Endodermal cell (in vitro differentiated cells): Measurements from ENCODE around the gene TMEM130. TPM values are rescaled to one million over a fixed set of nuclear protein-coding genes. Genes with fewer than 3 reads are reported as not detected.

Experiments used
- DNase-seq: peaks from one replicate; pipeline ENCODE4 v3.0.0-alpha.2; 2017
- H3K27ac ChIP-seq: 2 replicates; pipeline ENCODE4 v1.5.1; 2013; ENCODE audit warnings: mild to moderate bottlenecking, low read depth, low read length, moderate library complexity
- H3K27me3 ChIP-seq: 2 replicates; pipeline ENCODE4 v1.6.1; 2013; ENCODE audit warnings: mild to moderate bottlenecking, low read length, moderate library complexity; ENCODE audit not compliant: insufficient read depth, control insufficient read depth, poor library complexity, severe bottlenecking
- H3K36me3 ChIP-seq: 2 replicates; pipeline ENCODE4 v1.7.0; 2013; ENCODE audit warnings: mild to moderate bottlenecking, low read length, moderate library complexity; ENCODE audit not compliant: control insufficient read depth, insufficient read depth
- H3K4me1 ChIP-seq: one replicate; pipeline ENCODE4 v1.7.0; 2013; ENCODE audit warnings: low read length; ENCODE audit not compliant: control insufficient read depth, insufficient read depth
- H3K4me3 ChIP-seq: 2 replicates; pipeline ENCODE4 v1.5.1; 2013; ENCODE audit warnings: mild to moderate bottlenecking, low read length, moderate library complexity
- H3K9ac ChIP-seq: 2 replicates; pipeline ENCODE4 v1.6.1; 2013; ENCODE audit warnings: mild to moderate bottlenecking, low read length, moderate library complexity; ENCODE audit not compliant: poor library complexity, severe bottlenecking; ENCODE audit errors: extremely low read depth
- H3K9me3 ChIP-seq: 2 replicates; pipeline ENCODE4 v1.6.1; 2013; ENCODE audit warnings: mild to moderate bottlenecking, low read length, moderate library complexity; ENCODE audit not compliant: control insufficient read depth
- H3K27ac Mint-ChIP-seq: 2 replicates; pipeline ENCODE4 v1.8.0; 2020; ENCODE audit warnings: mixed read lengths
- H3K27me3 Mint-ChIP-seq: 2 replicates; pipeline ENCODE4 v1.8.0; 2021; ENCODE audit warnings: mild to moderate bottlenecking, mixed read lengths; ENCODE audit not compliant: insufficient read depth
- H3K36me3 Mint-ChIP-seq: 2 replicates; pipeline ENCODE4 v1.8.0; 2020; ENCODE audit warnings: low read depth, mixed read lengths
- H3K4me1 Mint-ChIP-seq: 2 replicates; pipeline ENCODE4 v1.8.0; 2020; ENCODE audit warnings: mixed read lengths
- H3K4me3 Mint-ChIP-seq: 2 replicates; pipeline ENCODE4 v1.8.0; 2020; ENCODE audit warnings: mild to moderate bottlenecking, moderate library complexity, mixed read lengths
- H3K9me3 Mint-ChIP-seq: 2 replicates; pipeline ENCODE4 v1.8.0; 2020; ENCODE audit warnings: mild to moderate bottlenecking, mixed read lengths
- CTCF ChIP-seq: fragments of 200-600 bp; sonication (generic); conservative IDR thresholded peaks from 2 replicates; pipeline ENCODE4 v1.5.0; 2021; ENCODE audit warnings: antibody characterized with exemption, mild to moderate bottlenecking
- WGBS, 2 experiments: methylation state at CpG; one replicate each; pipeline versions ENCODE4 v1.1.5 to v1.1.7; 2013; ENCODE audit warnings: missing lambda C conversion rate in 2 of 2, mixed read lengths in 1 of 2; ENCODE audit not compliant: insufficient coverage in 1 of 2, insufficient read length in 1 of 2; 5-methylcytosine and 5-hydroxymethylcytosine counted together
- total RNA-seq, 2 donors: library from RNA; stranded (reverse); fragmentation: NEBNext Ultra II Directional in 1 of 2; extraction: Animal tissue kit (Norgen Biotek cat#: 25700) in 1 of 2; gene quantifications; 2 replicates in 1 of 2; 3 replicates in 1 of 2; pipeline ENCODE4 v1.2.1, GENCODE V29; 2021

The TMEM130 gene
- total RNA-seq, 2 donors from 2014 or later: 0.15 TPM; not detected in 1

GRCh38 chr7:98841179-98841997 lies 28.4 kb downstream of the TMEM130 start:
- Histone ChIP-seq H3K9ac (no peak overlapping the region), H3K27ac (no peak overlapping the region), H3K9me3 (no peaks in the 10 kb centered on the region), H3K36me3 (no peaks in the 10 kb centered on the region), H3K27me3 (no peaks in the 10 kb centered on the region), H3K4me1 (no peaks in the 10 kb centered on the region), H3K4me3 (no peak overlapping the region)
- Mint-ChIP-seq H3K4me1 (peaks cover 4% of the 10 kb centered on the region), H3K27me3 (no peaks in the 10 kb centered on the region), H3K27ac (no peak overlapping the region), H3K9me3 (no peaks in the 10 kb centered on the region), H3K4me3 (no peak overlapping the region), H3K36me3 (no peaks in the 10 kb centered on the region)
- TF ChIP-seq CTCF: peak; percentile 97
- WGBS, 2 experiments: 48 to 72% methylated on average over 4 to 11 of the region's 11 CpGs
- DNase-seq: peak; percentile 91

DNA sequence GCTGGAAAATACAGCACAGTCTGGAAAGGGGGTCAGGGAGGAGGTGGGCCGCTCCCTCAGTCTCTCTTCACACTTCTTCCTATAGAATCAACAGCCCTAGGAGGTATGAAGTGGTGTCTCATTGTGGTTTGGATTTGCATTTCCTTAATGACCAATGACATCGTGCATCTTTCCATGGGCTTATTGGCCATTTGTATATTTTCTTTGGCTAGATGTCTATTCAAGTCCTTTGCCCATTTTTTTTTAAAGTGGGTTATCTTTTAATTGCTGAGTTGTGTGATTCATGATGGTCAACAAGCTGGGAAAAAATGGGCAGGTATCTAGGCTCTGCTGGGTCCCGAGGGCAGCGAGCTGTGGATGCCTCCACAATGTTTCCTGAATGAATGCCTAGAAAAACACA lies 29.1 kb downstream of the TMEM130 start:
- H3K9me3 ChIP-seq: no peaks in the 10 kb centered on the region
- Mint-ChIP-seq H3K4me1 (peaks cover 4% of the 10 kb centered on the region), H3K36me3 (no peaks in the 10 kb centered on the region), H3K4me3 (no peak overlapping the region), H3K9me3 (no peaks in the 10 kb centered on the region), H3K27me3 (no peaks in the 10 kb centered on the region), H3K27ac (no peak overlapping the region)
- 73 to 80% methylated on average over 2 to 3 of the region's 4 CpGs for WGBS, 2 experiments
- no peak for DNase-seq
- H3K4me1 ChIP-seq: no peaks in the 10 kb centered on the region
- no peak overlapping the region for H3K4me3 ChIP-seq
- H3K27ac ChIP-seq: no peak overlapping the region
- no peaks in the 10 kb centered on the region for H3K27me3 ChIP-seq
- H3K36me3 ChIP-seq: no peaks in the 10 kb centered on the region
- H3K9ac ChIP-seq: no peak overlapping the region
- TF ChIP-seq CTCF: no peak

GRCh38 chr7:98840096-98840495 lies 29.7 kb downstream of the TMEM130 start:
- TF ChIP-seq CTCF: no peak
- Histone ChIP-seq H3K4me3 (no peak overlapping the region), H3K4me1 (no peaks in the 10 kb centered on the region), H3K27ac (no peak overlapping the region), H3K9ac (no peak overlapping the region), H3K27me3 (no peaks in the 10 kb centered on the region), H3K36me3 (no peaks in the 10 kb centered on the region), H3K9me3 (no peaks in the 10 kb centered on the region)
- no peak for DNase-seq
- Mint-ChIP-seq H3K4me1 (peaks cover 4% of the 10 kb centered on the region), H3K4me3 (no peak overlapping the region), H3K27me3 (no peaks in the 10 kb centered on the region), H3K36me3 (no peaks in the 10 kb centered on the region), H3K9me3 (no peaks in the 10 kb centered on the region), H3K27ac (no peak overlapping the region)
- WGBS, 2 experiments: 86 to 100% methylated on average over 1 to 11 of the region's 11 CpGs
